Measurements from ENCODE around the gene PPP2R2B. TPM values are rescaled to one million over a fixed set of nuclear protein-coding genes. Genes with fewer than 3 reads are reported as not detected.

Gene PPP2R2B
- polyA plus RNA-seq, 2 of the 4 experiments (the other 2 are of a cell fraction): not detected

GRCh38 chr5:146549615-146550014 lies 328.9 kb downstream of the PPP2R2B start:
- Histone ChIP-seq H3K27ac (no peak overlapping the region), H3K4me3 (no peak overlapping the region), H3K4me1 (no peaks in the 10 kb centered on the region), H3K4me2 (no peak overlapping the region), H3K9me3 (no peaks in the 10 kb centered on the region)
- CTCF ChIA-PET: interaction anchor here (0.8 to 2.9 kb wide), 4 partner anchors 16 to 417 kb away, joined by 3 to 12 read pairs (median 4); no protein-coding TSS in a partner anchor
- TF ChIP-seq E2F6 (IDR thresholded peaks at IDR 0.05; ENCODE audit: borderline replicate concordance, low read depth): no peak
- TF ChIP-seq ATOH8 (CRISPR knock-in tag; IDR thresholded peaks at IDR 0.05; ENCODE audit: low read depth): no peak
- TF ChIP-seq TP53 (CRISPR knock-in tag; IDR thresholded peaks at IDR 0.05): no peak
- no peak for TF ChIP-seq FOXS1 (CRISPR knock-in tag; IDR thresholded peaks at IDR 0.05)
- TF ChIP-seq EP300 (IDR thresholded peaks at IDR 0.05): no peak
- TF ChIP-seq RAD21 (conservative IDR thresholded peaks at IDR 0.05 in 1 of 2, IDR thresholded peaks at IDR 0.05 in 1 of 2): no peak
- no peak for TF ChIP-seq MYC (IDR thresholded peaks at IDR 0.05; ENCODE audit: borderline replicate concordance, low read length)
- no peak for TF ChIP-seq SREBF2 (IDR thresholded peaks at IDR 0.05)
- TF ChIP-seq HEYL (CRISPR knock-in tag; IDR thresholded peaks at IDR 0.05): no peak
- TF ChIP-seq ZNF302 (CRISPR knock-in tag; IDR thresholded peaks at IDR 0.05): no peak
- no peak for TF ChIP-seq POLR2A (IDR thresholded peaks at IDR 0.05; ENCODE audit: low read length)
- TF ChIP-seq HOXB13 (CRISPR knock-in tag; IDR thresholded peaks at IDR 0.05; ENCODE audit: low read depth): no peak
- TF ChIP-seq RNF2 (IDR thresholded peaks at IDR 0.05; ENCODE audit: borderline replicate concordance, low read depth): no peak
- no peak for TF ChIP-seq JUNB (IDR thresholded peaks at IDR 0.05)
- TF ChIP-seq GATA3 (IDR thresholded peaks at IDR 0.05; ENCODE audit: borderline replicate concordance): no peak
- DNase-seq (ENCODE audit: low read depth in 1 of 2, low spot score in 1 of 2) (no peak), FAIRE-seq (no peak), ATAC-seq (no peak)
- POLR2A ChIA-PET: no interaction called here

GRCh38 chr5:146548781-146549449 lies 329.6 kb downstream of the PPP2R2B start:
- 0% methylated on average over 2 of the region's 2 CpGs for WGBS (ENCODE audit: missing lambda C conversion rate)
- Histone ChIP-seq H3K9me3 (no peaks in the 10 kb centered on the region), H3K4me2 (no peak overlapping the region), H3K4me1 (no peaks in the 10 kb centered on the region), H3K27ac (no peak overlapping the region), H3K4me3 (no peak overlapping the region)
- FAIRE-seq (no peak), DNase-seq (ENCODE audit: low read depth in 1 of 2, low spot score in 1 of 2) (no peak), ATAC-seq (no peak)
- ChIA-PET POLR2A (no interaction called here), CTCF (interaction anchor here (0.7 to 2.9 kb wide), 6 partner anchors 10 to 418 kb away, joined by 3 to 12 read pairs (median 4); no protein-coding TSS in a partner anchor)
- TF ChIP-seq HEYL (CRISPR knock-in tag; IDR thresholded peaks at IDR 0.05): no peak
- no peak for TF ChIP-seq GATA3 (IDR thresholded peaks at IDR 0.05; ENCODE audit: borderline replicate concordance)
- TF ChIP-seq CHD2 (IDR thresholded peaks at IDR 0.05; ENCODE audit: low read length, partially characterized antibody): no peak
- TF ChIP-seq CEBPB (IDR thresholded peaks at IDR 0.05): no peak
- no peak for TF ChIP-seq REST (IDR thresholded peaks at IDR 0.05)
- TF ChIP-seq FOXS1 (CRISPR knock-in tag; IDR thresholded peaks at IDR 0.05): no peak

GRCh38 chr5:146544232-146544631 lies 334.3 kb downstream of the PPP2R2B start:
- TF ChIP-seq PHF8 (IDR thresholded peaks at IDR 0.05; ENCODE audit: borderline replicate concordance, low read depth) (no peak), HMGXB4 (CRISPR knock-in tag; IDR thresholded peaks at IDR 0.05; ENCODE audit: borderline replicate concordance) (no peak), RARB (CRISPR knock-in tag; IDR thresholded peaks at IDR 0.05) (no peak), ZC3H11A (IDR thresholded peaks at IDR 0.05) (no peak), RAD21 (conservative IDR thresholded peaks at IDR 0.05 in 1 of 2, IDR thresholded peaks at IDR 0.05 in 1 of 2) (no peak)
- Histone ChIP-seq H3K4me3 (no peak overlapping the region), H3K4me1 (no peaks in the 10 kb centered on the region), H3K9me3 (no peaks in the 10 kb centered on the region), H3K4me2 (no peak overlapping the region), H3K27ac (no peak overlapping the region)
- DNase-seq (ENCODE audit: low read depth in 1 of 2, low spot score in 1 of 2) (no peak), FAIRE-seq (no peak), ATAC-seq (no peak)
- ChIA-PET POLR2A (interaction anchor here (0.6 kb wide), 1 partner anchor 563 kb away, joined by 3 read pairs; no protein-coding TSS in a partner anchor), CTCF (interaction anchor here (0.6 to 4.8 kb wide), 3 partner anchors 12 to 645 kb away, joined by 3 to 50 read pairs (median 7); no protein-coding TSS in a partner anchor)
